ENCODE measurements around the gene SLC8A1. TPM values are rescaled to one million over a fixed set of nuclear protein-coding genes. Genes with fewer than 3 reads are reported as not detected.

Gene SLC8A1
- total RNA-seq, 2 donors from 2014 or later, result 3.1 to 22.6 TPM

DNA sequence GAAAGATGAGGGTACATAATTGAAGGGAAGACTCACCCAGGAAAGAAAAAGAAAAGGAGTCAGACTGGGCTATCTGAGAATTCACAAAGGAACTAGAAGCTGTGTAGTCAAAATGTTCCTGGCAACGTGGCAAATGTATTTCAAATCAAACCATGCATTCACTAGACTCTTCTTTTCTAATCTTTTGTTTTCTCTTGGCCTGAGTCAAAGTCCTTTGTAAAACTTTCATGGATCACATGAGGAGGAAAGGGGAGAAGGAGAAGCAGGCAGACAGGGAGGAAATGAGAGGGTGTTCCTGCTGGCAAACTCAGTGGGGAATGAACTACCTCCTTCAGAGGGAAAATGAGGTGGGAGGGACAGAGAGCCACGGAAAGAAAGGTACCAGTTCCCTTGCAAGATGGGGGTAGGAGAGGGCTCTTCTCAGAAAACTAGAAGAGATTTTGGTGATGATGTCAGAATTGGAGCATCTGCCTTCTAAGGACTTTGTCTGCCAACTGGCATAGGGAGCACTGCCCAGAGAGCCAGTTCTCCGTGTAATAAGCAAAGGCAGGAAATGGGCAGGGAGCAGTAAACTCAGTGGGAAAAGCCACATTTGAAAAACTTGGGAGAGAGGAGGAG, 51.4 kb downstream of the SLC8A1 start:
- no peak for ATAC-seq
- intact Hi-C loops (cut with DNase I, micrococcal nuclease), result no loop called here
- DNase-seq, result no peak

DNA sequence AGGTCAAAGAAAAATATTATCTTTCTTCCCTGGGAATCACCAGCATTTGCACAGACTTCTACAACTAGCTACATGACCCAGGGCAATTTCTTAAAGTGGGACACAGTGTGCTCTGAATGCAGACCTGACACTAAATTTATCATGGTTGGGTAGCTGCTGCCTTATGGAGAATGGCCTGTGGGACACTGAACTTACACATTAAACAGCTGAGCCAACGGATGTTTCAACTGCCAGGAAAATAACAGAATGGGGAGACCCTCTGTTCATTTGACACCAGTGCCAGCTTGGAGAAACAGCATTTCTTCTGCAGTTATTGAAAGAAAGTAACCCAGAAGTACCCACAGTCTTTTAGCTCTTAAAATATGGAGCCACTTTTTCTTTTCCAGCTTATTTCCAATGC, 54.1 kb downstream of the SLC8A1 start:
- intact Hi-C loops (cut with DNase I, micrococcal nuclease), result no loop called here
- ATAC-seq, result no peak

DNA sequence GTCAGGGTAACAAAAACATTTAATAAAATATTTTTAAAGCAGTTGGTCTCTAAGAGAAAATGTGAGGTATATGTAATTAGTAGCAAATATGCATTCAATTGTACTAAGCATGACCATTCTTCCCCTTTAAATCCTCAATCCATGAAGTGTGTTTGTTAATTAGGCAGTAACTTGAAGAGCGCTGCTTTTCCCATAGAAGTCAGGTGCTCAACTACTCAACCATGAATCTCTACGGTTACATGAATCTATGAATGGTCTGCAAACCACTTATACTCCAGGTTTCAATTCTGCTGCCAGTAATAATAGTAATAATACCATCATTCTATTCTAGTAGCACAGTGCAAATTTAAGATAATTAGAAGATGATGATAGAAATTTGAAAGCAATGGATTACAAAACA, 55.8 kb downstream of the SLC8A1 start:
- ATAC-seq (no peak), DNase-seq (no peak)
- intact Hi-C loops (cut with DNase I, micrococcal nuclease), result no loop called here

More for the DNA sequence above, 54.1 kb downstream of the SLC8A1 start:
- DNase-seq, result no peak

DNA sequence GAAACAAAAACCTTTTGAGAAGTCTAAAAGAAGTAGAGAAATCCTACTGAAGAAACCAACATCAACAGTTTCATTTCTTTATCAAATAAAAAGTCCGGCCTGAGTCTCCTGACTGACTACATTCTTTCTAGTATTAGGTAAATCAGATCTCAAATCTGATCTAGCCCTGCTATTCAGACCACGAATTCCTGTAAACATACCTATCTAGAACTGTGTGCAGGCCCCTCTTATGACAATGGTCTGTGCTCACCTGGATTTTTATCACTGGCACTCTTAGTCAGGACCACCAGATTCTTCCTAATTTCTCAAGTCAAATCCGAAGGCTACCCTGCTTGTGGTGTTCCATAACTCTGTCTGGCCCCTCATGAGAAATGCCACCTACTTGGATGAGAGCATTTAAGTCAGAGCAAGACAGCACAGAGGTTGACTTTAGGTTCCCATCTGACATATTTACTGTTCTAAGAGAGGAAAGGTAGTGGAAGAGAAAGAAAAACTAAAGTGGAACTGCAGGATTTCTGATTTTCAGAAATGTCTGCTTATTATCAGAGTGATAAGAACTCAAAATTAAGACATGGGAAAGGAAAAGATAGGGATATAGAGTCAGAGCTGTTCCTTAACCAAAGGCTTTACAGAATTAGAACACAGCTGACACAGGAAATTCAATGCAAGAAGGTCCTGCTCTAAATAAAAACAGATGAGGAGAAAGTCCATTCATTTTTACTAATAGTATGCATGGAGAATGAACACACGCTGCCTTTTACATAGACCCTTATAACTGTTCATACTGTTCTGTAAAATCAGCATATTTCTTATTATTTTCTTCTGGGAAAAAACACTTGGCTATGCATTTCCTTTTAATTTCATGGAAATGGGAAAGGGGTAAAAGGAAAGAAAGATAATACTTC, 56.5 kb downstream of the SLC8A1 start:
- DNase-seq (no peak), ATAC-seq (no peak)
- intact Hi-C loops (cut with DNase I, micrococcal nuclease), result no loop called here

DNA sequence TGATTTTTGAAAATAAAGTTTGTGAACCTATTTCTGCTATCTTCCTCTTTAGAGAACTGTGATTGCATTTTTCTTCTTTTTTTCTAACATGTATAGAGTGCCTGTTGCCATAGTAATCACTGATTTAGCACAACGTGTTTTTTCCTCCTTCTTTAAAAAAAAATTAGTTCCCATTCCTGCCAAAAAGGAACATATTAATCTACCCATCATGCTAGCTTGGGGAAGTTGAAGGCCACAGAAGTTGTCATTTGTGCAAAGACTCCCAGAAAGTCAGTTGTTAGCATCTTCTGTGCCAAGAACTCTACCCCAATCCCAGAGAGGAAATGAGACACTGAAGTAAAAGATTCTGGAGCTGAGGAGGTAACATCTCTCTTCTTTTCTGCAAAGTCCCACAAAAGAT, 57.3 kb downstream of the SLC8A1 start:
- no peak for ATAC-seq
- DNase-seq, result no peak
- intact Hi-C loops (cut with DNase I, micrococcal nuclease), result no loop called here

GRCh38 chr2:40394031-40394430, 57.9 kb downstream of the SLC8A1 start:
- DNase-seq (no peak), ATAC-seq (no peak)
- intact Hi-C loops (cut with DNase I, micrococcal nuclease), result no loop called here

DNA sequence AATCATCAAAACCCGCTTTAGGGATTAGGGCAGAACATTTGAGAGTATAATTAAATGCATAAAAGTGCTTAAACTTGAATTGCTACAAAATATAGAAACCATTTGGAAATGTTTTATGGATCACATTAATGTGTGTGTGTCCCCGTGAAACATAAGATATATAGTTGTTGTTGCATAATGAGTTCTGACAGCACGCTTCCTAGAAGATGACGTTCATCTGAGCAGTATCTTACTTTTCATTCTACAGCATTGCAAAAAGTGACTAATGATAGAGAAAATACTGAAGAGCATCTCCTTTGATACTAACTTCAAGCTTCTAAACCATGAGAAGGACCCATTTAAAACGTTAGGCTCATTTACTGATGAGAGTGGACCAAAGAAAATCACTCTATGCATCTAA, 63.7 kb downstream of the SLC8A1 start:
- intact Hi-C loops (cut with DNase I, micrococcal nuclease), result no loop called here
- ATAC-seq (no peak), DNase-seq (no peak)

- intact Hi-C loops (cut with DNase I, micrococcal nuclease), result no loop called here
- ATAC-seq, result no peak
- no peak for DNase-seq
Measured at GRCh38 chr2:40386177-40386576, 65.7 kb downstream of the SLC8A1 start.

GRCh38 chr2:40384714-40385113, 67.2 kb downstream of the SLC8A1 start:
- no peak for ATAC-seq
- intact Hi-C loops (cut with DNase I, micrococcal nuclease), result no loop called here
- no peak for DNase-seq

DNA sequence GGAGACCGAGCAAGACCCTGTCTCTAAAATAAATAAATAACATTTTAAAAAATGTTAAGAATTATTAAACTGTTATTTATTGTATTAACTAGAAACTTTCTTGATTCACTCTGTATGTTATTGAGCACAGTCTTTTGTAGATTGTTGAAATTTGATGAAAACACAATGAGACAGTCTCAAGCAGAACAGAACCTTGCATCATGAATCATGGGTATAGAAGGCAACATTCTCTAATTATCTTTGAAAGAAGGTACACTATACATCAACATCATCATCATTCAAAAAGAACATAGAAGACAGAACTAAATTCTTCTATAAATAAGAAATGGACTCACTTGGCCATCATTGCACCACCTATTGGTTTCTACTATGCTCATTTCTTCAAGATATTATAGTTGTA, 67.7 kb downstream of the SLC8A1 start:
- no peak for ATAC-seq
- intact Hi-C loops (cut with DNase I, micrococcal nuclease), result no loop called here

GRCh38 chr2:40380721-40381120, 71.2 kb downstream of the SLC8A1 start:
- ATAC-seq (no peak), DNase-seq (no peak)
- intact Hi-C loops (cut with DNase I, micrococcal nuclease), result no loop called here

More for the DNA sequence above, 67.7 kb downstream of the SLC8A1 start:
- no peak for DNase-seq

- ATAC-seq (no peak), DNase-seq (no peak)
- intact Hi-C loops (cut with DNase I, micrococcal nuclease), result no loop called here
Measured at GRCh38 chr2:40380041-40380440, 71.8 kb downstream of the SLC8A1 start.

DNA sequence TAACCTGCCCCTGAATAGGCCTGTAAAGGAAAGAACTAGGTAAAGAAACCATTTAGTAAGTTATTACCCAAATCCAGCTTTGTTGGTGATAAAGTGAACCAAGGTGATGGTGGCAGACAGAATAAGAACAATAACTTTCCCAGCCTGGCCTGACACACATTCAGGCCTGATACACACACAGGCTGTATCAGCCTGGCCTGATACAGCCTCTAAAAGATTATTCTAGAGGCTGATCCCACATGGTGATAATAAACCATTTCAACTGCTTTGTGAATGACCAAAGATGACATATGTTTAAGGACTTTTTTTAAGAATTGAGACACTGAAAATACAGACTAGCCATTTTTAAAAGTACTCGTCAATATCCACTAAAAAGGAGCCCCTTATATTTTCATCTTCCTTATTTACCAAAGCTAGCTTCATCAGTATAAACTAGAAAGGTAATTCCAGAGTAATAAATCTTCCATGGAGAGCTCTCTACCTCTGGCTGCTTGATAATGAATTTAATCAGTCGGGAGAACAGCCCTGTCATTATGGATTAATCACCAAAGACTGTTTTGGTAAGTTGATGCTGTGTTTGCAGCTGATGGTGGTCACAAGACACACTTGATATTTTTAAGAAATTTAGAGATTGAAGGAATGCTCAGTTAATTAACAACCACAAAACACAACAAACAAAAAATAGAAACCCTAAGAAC, 77.2 kb downstream of the SLC8A1 start:
- no peak for ATAC-seq
- intact Hi-C loops (cut with DNase I, micrococcal nuclease), result no loop called here
- no peak for DNase-seq

GRCh38 chr2:40373111-40373510, 78.8 kb downstream of the SLC8A1 start:
- no peak for ATAC-seq
- intact Hi-C loops (cut with DNase I, micrococcal nuclease), result no loop called here
- no peak for DNase-seq

DNA sequence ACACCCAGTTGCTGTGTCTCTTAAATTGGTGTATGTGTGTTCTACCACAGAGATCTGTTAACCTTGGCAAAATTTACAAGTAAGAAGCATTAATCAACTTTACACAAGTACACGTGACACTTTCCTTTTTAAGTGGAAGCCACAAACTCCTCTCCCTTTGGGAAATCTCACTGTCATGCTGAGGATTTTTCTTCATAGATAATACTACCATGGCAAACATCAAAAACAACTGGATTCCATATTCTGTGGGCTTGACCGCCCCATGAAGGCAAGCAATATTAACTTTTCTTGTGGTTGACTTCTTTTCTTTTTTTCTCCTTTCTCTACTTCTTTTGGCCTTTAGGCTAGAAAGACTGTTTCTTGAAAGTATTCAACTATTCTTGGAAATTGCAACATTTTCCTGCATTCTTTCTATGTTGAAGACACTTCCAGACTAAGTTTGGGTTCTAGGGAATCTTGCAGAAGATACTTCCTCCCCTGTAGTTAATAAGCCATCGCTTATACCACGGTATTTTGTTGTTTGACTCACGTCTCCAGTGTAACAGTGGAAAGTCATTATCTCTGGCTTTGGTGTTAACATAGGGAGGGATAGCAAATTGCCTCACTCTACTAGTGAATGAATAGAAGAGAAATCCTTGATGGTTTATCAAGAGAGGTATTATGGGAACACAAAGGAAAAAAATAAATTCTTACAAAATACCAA, 79.5 kb downstream of the SLC8A1 start:
- ATAC-seq (no peak), DNase-seq (no peak)
- intact Hi-C loops (cut with DNase I, micrococcal nuclease), result no loop called here

GRCh38 chr2:40371525-40372282, 80.2 kb downstream of the SLC8A1 start:
- intact Hi-C loops (cut with DNase I, micrococcal nuclease), result no loop called here
- ATAC-seq (no peak), DNase-seq (peak; percentile 13 to 46)

DNA sequence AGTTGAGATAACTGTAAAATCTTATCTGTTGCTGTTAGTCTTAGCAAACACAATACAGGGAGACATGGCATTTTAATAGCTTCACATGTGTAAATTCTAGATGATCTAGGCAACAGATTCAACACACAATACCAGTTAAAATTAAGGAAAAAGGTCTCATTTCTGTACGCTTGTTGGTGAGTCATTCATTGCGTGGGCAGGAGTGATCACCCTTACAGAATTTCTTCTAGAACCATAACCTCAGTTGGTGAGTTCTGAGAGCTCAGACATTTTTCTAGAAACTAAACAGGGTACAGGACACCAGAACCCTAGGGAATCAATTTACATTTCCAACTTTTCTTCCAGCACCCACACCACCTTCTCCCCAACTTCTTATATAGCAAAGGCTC, 81.9 kb downstream of the SLC8A1 start:
- ATAC-seq, result no peak
- no peak for DNase-seq

GRCh38 chr2:40369267-40370006, 82.5 kb downstream of the SLC8A1 start:
- intact Hi-C loops (cut with DNase I, micrococcal nuclease), result no loop called here
- ATAC-seq, result no peak

More for the DNA sequence above, 81.9 kb downstream of the SLC8A1 start:
- intact Hi-C loops (cut with DNase I, micrococcal nuclease), result no loop called here

More at GRCh38 chr2:40369267-40370006, 82.5 kb downstream of the SLC8A1 start:
- DNase-seq, result no peak

Measured in left colon (tissue), 2 donors.